G401 (cell line): Measurements from ENCODE around the gene PIP4K2A. TPM values are rescaled to one million over a fixed set of nuclear protein-coding genes. Genes with fewer than 3 reads are reported as not detected.

ENCODE experiments used
- DNase-seq: peaks from one replicate; pipeline ENCODE4 v3.0.0-alpha.2; 2015; ENCODE audit warnings: low spot score
- in situ Hi-C: cut with HindIII; loops from 2 replicates; pipeline ENCODE4 v1.10.0; 2016; ENCODE audit warnings: low sequenced_read_pairs, mixed read lengths
- total RNA-seq: library from RNA; depleted of rRNA; stranded (reverse); fragments of >200 nt; shearing (Covaris generic); gene quantifications from 2 replicates; pipeline ENCODE4 v1.2.3, GENCODE V29; 2014

Gene PIP4K2A
- total RNA-seq, 1 experiment from 2014 or later, result 39.2 TPM

DNA sequence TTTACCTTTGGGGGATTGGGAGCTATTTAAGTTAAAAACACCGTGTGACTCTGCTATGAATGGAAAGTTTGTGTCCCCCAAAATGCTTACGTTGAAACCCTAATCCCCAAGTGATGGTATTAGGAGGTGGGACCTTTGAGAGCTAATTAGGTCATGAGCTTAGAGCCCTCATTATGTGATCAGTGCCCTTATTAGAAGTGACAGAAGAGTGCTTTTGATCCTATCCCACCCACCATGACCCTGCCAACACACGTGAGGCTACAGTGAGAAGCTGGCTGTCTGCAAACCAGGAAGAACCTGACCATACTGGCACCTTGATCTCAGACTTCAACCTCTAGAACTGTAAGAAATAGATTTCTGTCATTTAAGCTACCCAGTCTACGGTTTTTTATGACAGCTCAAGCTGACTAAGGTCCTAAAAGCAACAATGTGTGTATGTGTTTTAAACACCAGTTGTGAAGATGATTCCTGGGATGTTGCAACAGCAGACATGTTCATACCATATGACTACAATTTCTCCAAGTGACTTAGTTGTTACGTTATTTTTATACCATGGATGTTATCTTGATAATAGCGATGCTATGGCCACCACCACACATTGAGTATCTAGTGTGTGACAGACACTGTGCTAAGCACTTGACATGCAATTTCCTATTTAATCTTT is 124.4 kb downstream of the PIP4K2A start:
- no peak for DNase-seq
- in situ Hi-C loops, result loop anchor here (25.0 kb wide), 1 partner anchor 397 kb away; no protein-coding TSS in a partner anchor

- in situ Hi-C loops, result loop anchor here (25.0 kb wide), 1 partner anchor 399 kb away; no protein-coding TSS in a partner anchor
- DNase-seq, result no peak
Measured at GRCh38 chr10:22588462-22588861, 125.9 kb downstream of the PIP4K2A start.

GRCh38 chr10:22583683-22584082 is 130.7 kb downstream of the PIP4K2A start:
- no peak for DNase-seq
- in situ Hi-C loops, result loop anchor here (25.0 kb wide), 1 partner anchor 404 kb away; no protein-coding TSS in a partner anchor

DNA sequence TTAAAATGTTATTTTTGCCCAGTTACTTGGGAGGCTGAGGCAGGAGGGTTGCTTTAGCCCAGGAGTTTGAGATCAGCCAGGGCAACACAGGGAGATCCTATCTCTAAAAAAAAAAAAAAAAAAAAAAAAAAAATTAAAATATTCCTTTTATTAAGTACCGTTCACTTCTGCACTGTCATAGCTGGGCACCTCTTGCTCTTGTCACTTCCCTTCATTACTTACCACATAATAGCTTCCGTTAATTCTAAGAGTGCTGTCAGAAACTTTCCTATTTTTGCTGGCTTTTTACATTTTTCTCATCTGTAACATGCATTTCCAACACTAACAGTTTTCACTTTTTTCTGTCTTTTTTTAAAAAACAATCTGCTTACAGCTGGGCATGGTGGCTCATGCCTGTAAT is 132.9 kb downstream of the PIP4K2A start:
- in situ Hi-C loops, result loop anchor here (25.0 kb wide), 1 partner anchor 406 kb away; no protein-coding TSS in a partner anchor
- DNase-seq, result no peak

- in situ Hi-C loops, result loop anchor here (25.0 kb wide), 1 partner anchor 407 kb away; no protein-coding TSS in a partner anchor
- no peak for DNase-seq
Measured at GRCh38 chr10:22580711-22581110, 133.7 kb downstream of the PIP4K2A start.

DNA sequence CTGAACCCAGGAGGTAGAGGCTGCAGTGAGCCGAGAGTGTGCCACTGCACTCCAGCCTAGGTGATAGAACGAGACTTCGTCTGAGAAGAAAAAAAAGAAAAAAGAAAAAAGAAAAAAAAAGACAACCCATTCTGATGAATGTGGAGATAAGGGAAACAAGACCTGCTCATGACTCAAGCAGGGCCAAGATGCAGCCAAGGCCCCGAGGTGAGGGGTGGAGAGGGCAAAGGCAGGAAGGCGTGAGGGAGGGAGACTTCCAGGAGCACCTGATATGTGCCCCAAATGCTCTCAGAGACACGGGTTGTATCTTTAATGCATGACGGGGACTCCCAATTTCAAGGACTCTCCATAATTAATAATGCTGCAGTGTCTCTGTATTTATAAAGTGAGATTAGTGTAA is 134.6 kb downstream of the PIP4K2A start:
- in situ Hi-C loops, result loop anchor here (25.0 kb wide), 1 partner anchor 407 kb away; no protein-coding TSS in a partner anchor
- no peak for DNase-seq

- DNase-seq, result no peak
- in situ Hi-C loops, result no loop called here
Measured at GRCh38 chr10:22573820-22574569, 140.4 kb downstream of the PIP4K2A start.

- no peak for DNase-seq
- in situ Hi-C loops, result no loop called here
Measured at GRCh38 chr10:22570733-22571430, 143.5 kb downstream of the PIP4K2A start.

GRCh38 chr10:22570234-22570633 is 144.1 kb downstream of the PIP4K2A start:
- in situ Hi-C loops, result no loop called here
- no peak for DNase-seq

DNA sequence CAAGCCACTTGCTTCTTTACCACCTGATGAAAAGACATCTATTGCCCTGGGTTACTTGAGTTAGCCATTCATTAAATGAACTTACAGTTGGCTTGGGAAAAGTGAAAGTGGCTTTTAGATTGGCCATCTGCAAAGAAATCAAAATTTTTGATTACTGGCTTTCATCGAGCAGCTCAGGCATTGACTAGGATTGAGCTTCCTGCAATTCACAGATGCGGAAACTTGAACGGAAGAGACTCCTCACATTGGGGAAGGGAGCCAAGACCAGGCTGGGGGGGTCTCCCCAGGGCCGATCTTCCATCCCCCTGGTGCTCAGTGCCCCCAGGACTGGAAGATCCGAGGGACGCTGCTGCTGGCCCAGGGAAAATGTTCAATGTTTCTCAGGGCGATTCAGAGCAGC is 145.4 kb downstream of the PIP4K2A start:
- in situ Hi-C loops, result no loop called here
- no peak for DNase-seq

DNA sequence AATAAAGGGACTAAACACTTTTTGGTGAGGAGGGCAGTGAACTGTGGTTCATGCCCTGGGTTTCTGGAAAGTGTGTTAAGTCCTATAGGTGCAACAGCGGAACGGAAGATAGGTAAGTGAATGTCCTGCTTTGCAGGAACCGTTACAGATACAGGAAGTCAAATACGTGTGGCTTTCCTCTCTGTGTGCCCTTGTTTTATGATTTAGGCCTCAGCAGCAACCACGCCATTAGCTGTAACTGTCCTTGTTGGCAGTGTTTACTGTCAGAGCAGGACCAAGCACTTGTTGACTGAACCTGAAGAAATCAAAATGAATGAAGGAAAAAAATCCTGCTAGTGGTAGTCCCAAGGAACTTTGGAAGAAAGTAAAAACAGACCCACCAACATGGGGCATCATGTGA is 150.3 kb downstream of the PIP4K2A start:
- no peak for DNase-seq
- in situ Hi-C loops, result no loop called here

DNA sequence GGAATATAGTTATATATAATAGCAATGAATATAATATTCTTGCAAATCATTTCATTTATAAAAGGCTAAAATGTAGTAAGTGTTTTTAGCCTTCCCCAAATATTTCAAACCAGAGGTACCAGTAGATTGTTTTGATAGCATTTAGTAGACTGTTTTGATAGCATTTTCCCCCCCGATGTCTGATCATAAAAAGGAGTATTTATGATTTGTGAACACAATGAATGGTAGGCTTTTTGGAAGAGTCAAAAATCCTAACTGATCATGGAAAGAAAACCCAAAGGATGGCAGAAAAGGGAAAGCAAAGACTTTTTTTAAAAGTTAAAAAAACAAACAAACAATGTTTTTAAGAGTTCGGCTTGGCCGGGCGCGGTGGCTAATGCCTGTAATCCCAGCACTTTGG is 152.5 kb downstream of the PIP4K2A start:
- DNase-seq, result no peak
- in situ Hi-C loops, result no loop called here

- in situ Hi-C loops, result no loop called here
- no peak for DNase-seq
Measured at GRCh38 chr10:22560913-22561239, 153.5 kb downstream of the PIP4K2A start.

- DNase-seq, result no peak
- in situ Hi-C loops, result no loop called here
Measured at GRCh38 chr10:22560096-22560912, 154.1 kb downstream of the PIP4K2A start.

- in situ Hi-C loops, result no loop called here
- no peak for DNase-seq
Measured at GRCh38 chr10:22557321-22557720, 157.1 kb downstream of the PIP4K2A start.

DNA sequence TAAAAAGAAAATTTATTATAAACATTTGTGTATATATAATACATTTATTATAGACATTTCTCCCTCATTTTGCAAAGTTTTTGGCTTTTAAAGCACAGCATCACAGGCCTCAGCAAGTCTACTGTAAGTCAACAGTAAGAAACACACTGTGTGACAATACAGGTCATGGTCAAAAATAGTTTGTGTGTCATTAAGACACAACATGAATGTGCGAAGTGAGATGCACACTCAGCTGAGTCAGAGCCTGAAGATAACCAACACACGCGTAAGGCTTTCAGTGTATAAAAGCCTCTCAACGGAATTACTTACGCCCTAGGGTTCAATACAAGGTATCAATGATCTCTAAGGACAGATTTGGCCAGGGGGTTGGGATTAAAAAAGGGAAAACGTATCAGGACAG is 157.6 kb downstream of the PIP4K2A start:
- in situ Hi-C loops, result no loop called here
- DNase-seq, result no peak

DNA sequence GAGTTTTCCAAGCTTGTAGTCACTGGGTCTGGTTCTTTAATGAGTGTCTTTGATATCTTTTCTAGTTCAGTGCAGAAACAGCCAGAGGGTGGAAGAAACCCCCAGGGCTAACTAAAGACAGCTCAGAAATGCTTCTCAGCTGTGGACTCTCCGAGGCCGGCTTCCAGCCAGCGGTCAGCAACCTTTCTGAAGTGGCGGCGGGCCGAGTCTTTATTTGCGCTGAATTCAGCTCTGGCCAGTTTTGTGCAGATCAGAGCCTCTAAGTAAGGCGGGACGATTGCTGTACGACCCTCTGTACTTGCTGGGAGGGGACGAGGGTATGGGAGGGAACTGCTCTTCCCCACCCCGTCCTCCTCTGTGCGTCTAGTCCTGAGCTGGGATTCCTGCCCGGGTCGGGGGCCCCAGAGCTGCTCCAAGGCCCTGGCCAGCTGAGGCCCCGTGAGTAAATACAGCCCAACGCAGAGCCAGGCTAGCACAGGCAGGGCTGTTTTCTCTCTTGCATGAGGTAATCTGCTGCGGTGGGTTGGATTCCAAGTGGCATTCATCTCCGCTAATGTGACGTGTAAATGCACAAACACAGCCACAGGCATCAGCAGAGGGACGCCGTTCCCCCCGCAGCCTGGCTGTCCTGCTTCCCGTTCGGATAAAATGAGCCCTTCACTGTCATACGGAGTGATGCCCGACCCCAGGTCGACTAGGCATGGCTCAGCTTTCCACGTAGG is 159.8 kb downstream of the PIP4K2A start:
- in situ Hi-C loops, result no loop called here
- DNase-seq, result peak; percentile 26

GRCh38 chr10:22553452-22553995 is 160.9 kb downstream of the PIP4K2A start:
- in situ Hi-C loops, result no loop called here
- DNase-seq, result no peak
